Activated CD8-positive, alpha-beta T cell treated with anti-CD3 and anti-CD28 coated beads for 36 hours (primary cell): ENCODE data around the gene FSD1L. TPM values are rescaled to one million over a fixed set of nuclear protein-coding genes. Genes with fewer than 3 reads are reported as not detected.
"Not testable (repeated sequence)": the region's sequence is repeated elsewhere in the genome, so short reads cannot be mapped to it uniquely, and the experiment has no call there.

ENCODE experiments used
- ATAC-seq: fragments of 200-7000 bp; cut with Tn5 transposase; one replicate; pipeline ENCODE4 v1.10.0; 2021; ENCODE audit warnings: mild to moderate bottlenecking, moderate library complexity
- CTCF ChIA-PET: fragments of 350-600 bp; sonication (Branson Sonifier 250); formaldehyde crosslinking; loops from one replicate; lab custom pipeline; 2021; ENCODE audit warnings: antibody characterized with exemption; lab: Charles Lee
- POLR2A ChIA-PET: fragments of 350-600 bp; sonication (Branson Sonifier 250); formaldehyde crosslinking; loops from one replicate; lab custom pipeline; 2021; ENCODE audit warnings: antibody characterized with exemption; lab: Charles Lee
- DNase-seq: peaks from one replicate; pipeline ENCODE4 v3.0.0-alpha.2; 2020
- H3K27ac Mint-ChIP-seq: one replicate; pipeline ENCODE4 v1.8.0; 2021; ENCODE audit warnings: mild to moderate bottlenecking, mixed read lengths
- H3K27me3 Mint-ChIP-seq: one replicate; pipeline ENCODE4 v1.8.0; 2021; ENCODE audit warnings: mixed read lengths
- H3K36me3 Mint-ChIP-seq: one replicate; pipeline ENCODE4 v1.8.0; 2021; ENCODE audit warnings: low read depth, mixed read lengths
- H3K4me1 Mint-ChIP-seq: one replicate; pipeline ENCODE4 v1.8.0; 2021; ENCODE audit warnings: low read depth, mixed read lengths
- H3K4me3 Mint-ChIP-seq: one replicate; pipeline ENCODE4 v1.8.0; 2021; ENCODE audit warnings: mild to moderate bottlenecking, moderate library complexity, mixed read lengths
- H3K9me3 Mint-ChIP-seq: one replicate; pipeline ENCODE4 v1.8.0; 2021; ENCODE audit warnings: mixed read lengths
- intact Hi-C: fragments of 100-400 bp; cut with micrococcal nuclease; formaldehyde crosslinking; loops from one replicate; pipeline ENCODE4 v1.10.0; 2022
- total RNA-seq, 2 experiments: library from RNA; stranded (reverse); gene quantifications; one replicate each; pipeline ENCODE4 v1.2.3, GENCODE V29; 2021
- TF ChIP-seq, protein P1 (sequence below): fragments of 200-600 bp; IDR thresholded peaks from one replicate; pipeline ENCODE4 v1.8.0; 2022; ENCODE audit warnings: antibody characterized with exemption, mild to moderate bottlenecking

FSD1L gene
- total RNA-seq, 2 experiments from 2014 or later, result 1.3 TPM

DNA sequence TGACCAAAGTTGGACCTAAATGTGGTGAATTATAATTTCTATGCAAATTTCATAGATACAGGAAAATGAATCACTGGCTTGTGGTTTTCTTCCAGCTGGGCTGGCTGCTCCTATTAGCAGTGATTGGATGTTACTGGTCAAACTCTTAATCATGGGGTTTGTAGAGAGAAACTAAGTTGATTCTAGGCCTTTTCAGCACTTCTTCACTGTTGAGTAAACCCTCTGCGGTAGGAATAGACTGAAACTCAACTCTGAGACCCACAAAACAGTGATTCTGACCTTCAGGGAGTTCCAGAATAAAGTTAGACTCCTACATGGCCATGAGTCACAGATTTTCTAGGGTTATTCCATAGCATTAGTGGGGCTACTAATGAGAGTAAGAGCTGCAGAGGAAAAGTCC is 62.2 kb downstream of the FSD1L start:
- CTCF ChIA-PET, result interaction anchor here (1.1 kb wide), 1 partner anchor 9 kb away, joined by 3 read pairs; no protein-coding TSS in a partner anchor
- peak; percentile 5 for DNase-seq
- TF ChIP-seq, protein P1, sequence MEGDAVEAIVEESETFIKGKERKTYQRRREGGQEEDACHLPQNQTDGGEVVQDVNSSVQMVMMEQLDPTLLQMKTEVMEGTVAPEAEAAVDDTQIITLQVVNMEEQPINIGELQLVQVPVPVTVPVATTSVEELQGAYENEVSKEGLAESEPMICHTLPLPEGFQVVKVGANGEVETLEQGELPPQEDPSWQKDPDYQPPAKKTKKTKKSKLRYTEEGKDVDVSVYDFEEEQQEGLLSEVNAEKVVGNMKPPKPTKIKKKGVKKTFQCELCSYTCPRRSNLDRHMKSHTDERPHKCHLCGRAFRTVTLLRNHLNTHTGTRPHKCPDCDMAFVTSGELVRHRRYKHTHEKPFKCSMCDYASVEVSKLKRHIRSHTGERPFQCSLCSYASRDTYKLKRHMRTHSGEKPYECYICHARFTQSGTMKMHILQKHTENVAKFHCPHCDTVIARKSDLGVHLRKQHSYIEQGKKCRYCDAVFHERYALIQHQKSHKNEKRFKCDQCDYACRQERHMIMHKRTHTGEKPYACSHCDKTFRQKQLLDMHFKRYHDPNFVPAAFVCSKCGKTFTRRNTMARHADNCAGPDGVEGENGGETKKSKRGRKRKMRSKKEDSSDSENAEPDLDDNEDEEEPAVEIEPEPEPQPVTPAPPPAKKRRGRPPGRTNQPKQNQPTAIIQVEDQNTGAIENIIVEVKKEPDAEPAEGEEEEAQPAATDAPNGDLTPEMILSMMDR, result no peak
- Mint-ChIP-seq H3K4me1 (peaks cover 3% of the 10 kb centered on the region), H3K27ac (no peak overlapping the region), H3K9me3 (no peaks in the 10 kb centered on the region), H3K27me3 (no peaks in the 10 kb centered on the region), H3K4me3 (no peak overlapping the region), H3K36me3 (no peaks in the 10 kb centered on the region)
- POLR2A ChIA-PET, result interaction anchor here (0.6 kb wide), 1 partner anchor 627 kb away, joined by 3 read pairs; no protein-coding TSS in a partner anchor
- intact Hi-C loops, result no loop called here
- peak; percentile 56 for ATAC-seq

DNA sequence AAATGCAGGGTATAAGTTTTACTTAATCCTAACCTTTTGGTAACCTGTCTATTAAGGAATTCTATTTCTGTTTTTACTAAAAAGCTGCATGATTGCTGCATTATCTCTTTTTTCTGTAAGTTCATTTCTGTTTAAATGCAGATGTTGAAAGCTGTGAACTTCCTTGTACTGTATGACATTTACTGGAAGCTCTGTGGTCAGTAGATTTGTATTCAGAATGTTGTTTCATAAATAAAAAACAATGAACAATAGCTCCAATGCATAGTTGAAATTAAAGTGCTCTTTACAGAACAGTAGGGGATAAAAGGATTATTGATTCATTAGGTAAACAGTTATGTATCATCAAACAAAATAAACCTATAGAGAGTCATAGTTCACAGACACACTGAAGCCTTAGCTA is 63.6 kb downstream of the FSD1L start:
- POLR2A ChIA-PET, result interaction anchor here (1.0 kb wide), 1 partner anchor 19 kb away, joined by 3 read pairs; no protein-coding TSS in a partner anchor
- no peak overlapping the region for H3K4me3 Mint-ChIP-seq
- no peaks in the 10 kb centered on the region for H3K36me3 Mint-ChIP-seq
- intact Hi-C loops, result no loop called here
- DNase-seq (no peak), ATAC-seq (no peak)
- peaks cover 3% of the 10 kb centered on the region for H3K4me1 Mint-ChIP-seq
- H3K27me3 Mint-ChIP-seq, result no peaks in the 10 kb centered on the region
- TF ChIP-seq, protein P1, result no peak
- H3K9me3 Mint-ChIP-seq, result no peaks in the 10 kb centered on the region
- H3K27ac Mint-ChIP-seq, result no peak overlapping the region
- CTCF ChIA-PET, result no interaction called here

DNA sequence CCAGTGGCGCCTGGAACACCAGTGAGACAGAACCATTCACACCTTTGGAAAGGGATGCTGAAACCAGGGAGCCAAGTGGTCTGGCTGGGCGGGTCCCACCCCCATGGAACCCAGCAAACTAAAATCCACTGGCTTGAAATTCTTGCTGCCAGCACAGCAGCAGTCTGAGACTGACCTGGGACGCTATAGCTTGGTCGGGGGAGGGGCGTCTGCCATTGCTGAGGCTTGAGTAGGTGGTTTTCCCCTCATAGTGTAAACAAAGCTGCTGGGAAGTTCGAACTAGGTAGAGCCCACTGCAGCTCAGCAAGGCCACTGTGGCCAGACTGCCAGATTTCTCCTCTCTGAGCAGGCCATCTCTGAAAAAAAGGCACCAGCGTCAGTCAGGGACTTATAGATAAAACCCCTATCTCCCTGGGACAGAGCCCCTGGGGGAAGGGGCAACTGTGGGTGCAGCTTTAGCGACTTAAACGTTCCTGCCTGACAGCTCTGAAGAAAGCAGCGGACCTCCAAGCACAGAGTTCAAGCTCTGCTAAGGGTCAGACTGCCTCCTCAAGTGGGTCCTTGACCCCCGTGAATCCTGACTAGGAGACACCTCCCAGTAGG is 68.1 kb downstream of the FSD1L start:
- ChIA-PET POLR2A (no interaction called here), CTCF (no interaction called here)
- H3K4me1 Mint-ChIP-seq, result no peaks in the 10 kb centered on the region
- ATAC-seq, result no peak
- no peak overlapping the region for H3K4me3 Mint-ChIP-seq
- H3K27me3 Mint-ChIP-seq, result no peaks in the 10 kb centered on the region
- intact Hi-C loops, result no loop called here
- no peak for DNase-seq
- TF ChIP-seq, protein P1, result no peak
- H3K27ac Mint-ChIP-seq, result no peak overlapping the region
- no peaks in the 10 kb centered on the region for H3K9me3 Mint-ChIP-seq
- no peaks in the 10 kb centered on the region for H3K36me3 Mint-ChIP-seq

DNA sequence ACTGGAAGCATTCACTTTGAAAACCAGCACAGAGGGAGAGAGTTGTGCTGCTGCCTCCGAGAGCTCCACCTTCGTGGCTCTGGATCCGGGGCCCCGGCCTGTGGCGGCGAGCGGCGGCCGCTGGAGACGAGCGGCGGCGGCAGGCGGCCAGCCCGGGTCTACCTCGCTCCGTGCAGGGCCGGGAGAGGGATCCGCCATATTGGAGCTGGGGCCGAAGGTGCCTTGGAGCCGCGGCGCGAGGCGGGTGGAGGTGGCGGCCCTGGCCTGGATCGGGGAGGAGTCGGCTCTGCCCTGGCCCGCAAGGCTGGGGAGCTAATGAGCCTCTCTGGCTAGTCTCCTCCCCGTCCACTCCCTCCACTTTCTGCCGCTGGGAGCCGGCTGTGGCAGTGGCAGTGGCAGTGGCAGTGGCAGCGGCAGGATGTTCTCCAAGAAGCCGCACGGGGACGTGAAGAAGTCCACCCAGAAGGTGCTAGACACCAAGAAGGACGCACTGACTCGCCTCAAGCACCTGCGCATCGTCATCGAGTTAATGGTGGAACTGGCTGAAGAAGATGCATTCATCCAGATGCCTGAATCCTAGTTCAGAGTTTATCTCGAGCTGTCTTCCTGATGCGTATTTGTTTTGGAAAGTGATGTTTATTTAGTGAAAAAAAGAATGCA is 72.0 kb downstream of the FSD1L start:
- intact Hi-C loops, H3K4me1 Mint-ChIP-seq, H3K36me3 Mint-ChIP-seq, H3K9me3 Mint-ChIP-seq, POLR2A ChIA-PET, H3K4me3 Mint-ChIP-seq, H3K27ac Mint-ChIP-seq, CTCF ChIA-PET, H3K27me3 Mint-ChIP-seq: not testable (repeated sequence)
- ATAC-seq (peak; percentile 93), DNase-seq (peak; percentile 21)

DNA sequence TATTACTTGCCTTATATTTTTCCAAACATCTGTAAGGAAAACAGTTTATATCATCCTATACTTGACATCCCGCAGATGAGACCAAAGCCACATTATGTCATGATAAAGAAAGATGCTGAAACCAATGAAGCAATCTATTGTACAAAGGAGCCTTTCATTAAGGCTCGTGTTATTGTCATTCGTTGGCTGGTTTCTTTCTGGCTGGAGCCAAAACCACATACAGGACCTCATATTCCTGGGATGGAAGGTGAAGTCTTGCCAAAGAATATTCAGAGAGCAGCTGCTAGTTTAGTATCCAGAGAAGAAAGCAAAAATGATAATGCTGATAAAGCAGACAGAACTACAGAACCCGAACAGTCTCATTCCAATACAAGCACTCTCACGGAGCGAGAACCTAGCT is 73.2 kb downstream of the FSD1L start:
- CTCF ChIA-PET, H3K27me3 Mint-ChIP-seq, DNase-seq, H3K4me1 Mint-ChIP-seq, H3K36me3 Mint-ChIP-seq, H3K27ac Mint-ChIP-seq, intact Hi-C loops, ATAC-seq, POLR2A ChIA-PET, H3K4me3 Mint-ChIP-seq, H3K9me3 Mint-ChIP-seq: not testable (repeated sequence)

DNA sequence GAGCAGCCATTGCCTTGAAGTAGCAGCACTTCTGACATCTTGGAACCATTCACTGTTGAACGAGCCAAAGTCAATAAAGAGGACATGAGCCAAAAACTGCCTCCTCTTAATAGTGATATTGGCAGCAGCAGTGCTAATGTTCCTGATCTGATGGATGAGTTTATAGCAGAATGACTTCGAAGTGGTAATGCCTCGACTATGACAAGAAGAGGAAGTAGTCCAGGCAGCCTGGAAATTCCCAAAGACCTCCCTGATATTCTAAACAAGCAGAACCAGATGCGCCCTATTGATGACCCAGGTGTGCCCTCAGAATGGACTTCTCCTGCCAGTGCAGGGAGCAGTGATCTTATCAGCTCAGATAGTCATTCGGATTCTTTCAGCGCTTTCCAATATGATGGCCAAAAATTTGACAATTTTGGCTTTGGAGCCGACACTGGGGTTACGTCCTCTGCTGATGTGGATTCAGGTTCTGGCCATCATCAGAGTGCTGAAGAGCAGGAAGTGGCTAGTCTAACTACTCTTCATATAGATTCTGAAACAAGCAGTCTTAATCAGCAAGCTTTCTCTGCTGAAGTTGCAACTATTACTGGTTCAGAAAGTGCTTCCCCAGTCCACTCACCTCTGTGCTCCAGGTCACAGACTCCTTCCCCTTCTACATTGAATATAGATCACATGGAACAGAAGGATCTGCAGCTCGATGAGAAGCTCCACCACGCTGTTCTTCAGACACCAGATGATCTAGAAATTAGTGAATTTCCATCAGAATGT is 75.0 kb downstream of the FSD1L start:
- POLR2A ChIA-PET, H3K27ac Mint-ChIP-seq, H3K36me3 Mint-ChIP-seq, ATAC-seq, H3K4me1 Mint-ChIP-seq, intact Hi-C loops, H3K27me3 Mint-ChIP-seq, DNase-seq, H3K4me3 Mint-ChIP-seq, CTCF ChIA-PET, H3K9me3 Mint-ChIP-seq: not testable (repeated sequence)
